ENCODE results near the gene ZDHHC8.
A peak's percentile ranks its signal among the peaks of the same experiment; 100 is the strongest.

Gene ZDHHC8

GRCh38 chr22:20129747-20130014 lies 1.9 kb upstream of the ZDHHC8 start:
- TF ChIP-seq REST (IDR thresholded peaks at IDR 0.05; ENCODE audit: insufficient replicate concordance, low read depth) (no peak), CTCF (IDR thresholded peaks at IDR 0.05; ENCODE audit: insufficient read depth, low read length) (no peak), SPI1 (IDR thresholded peaks at IDR 0.05; ENCODE audit: borderline replicate concordance, low read depth) (no peak), POLR2AphosphoS5 (IDR thresholded peaks at IDR 0.05; ENCODE audit: low read depth) (no peak), GABPA (IDR thresholded peaks at IDR 0.05; ENCODE audit: low read depth) (no peak)
- H3K27me3 ChIP-seq (ENCODE audit: insufficient read depth, poor library complexity, severe bottlenecking): peaks cover 21% of the 10 kb centered on the region
- no peak overlapping the region for H3K4me3 ChIP-seq (replicated peaks; ENCODE audit: insufficient read depth, low read length)
- no peak for DNase-seq (ENCODE audit: low read depth in 1 of 2, low spot score in 1 of 2)
- H3K27ac ChIP-seq (replicated peaks): no peak overlapping the region

GRCh38 chr22:20130319-20130718 lies 1.3 kb upstream of the ZDHHC8 start:
- Histone ChIP-seq H3K27me3 (ENCODE audit: insufficient read depth, poor library complexity, severe bottlenecking) (peaks cover 21% of the 10 kb centered on the region), H3K4me3 (replicated peaks; ENCODE audit: insufficient read depth, low read length) (no peak overlapping the region), H3K27ac (replicated peaks) (no peak overlapping the region)
- TF ChIP-seq GABPA (IDR thresholded peaks at IDR 0.05; ENCODE audit: low read depth) (no peak), CTCF (IDR thresholded peaks at IDR 0.05; ENCODE audit: insufficient read depth, low read length) (no peak), SPI1 (IDR thresholded peaks at IDR 0.05; ENCODE audit: borderline replicate concordance, low read depth) (no peak), REST (IDR thresholded peaks at IDR 0.05; ENCODE audit: insufficient replicate concordance, low read depth) (no peak), POLR2AphosphoS5 (IDR thresholded peaks at IDR 0.05; ENCODE audit: low read depth) (no peak)
- DNase-seq (ENCODE audit: low read depth in 1 of 2, low spot score in 1 of 2): no peak

DNA sequence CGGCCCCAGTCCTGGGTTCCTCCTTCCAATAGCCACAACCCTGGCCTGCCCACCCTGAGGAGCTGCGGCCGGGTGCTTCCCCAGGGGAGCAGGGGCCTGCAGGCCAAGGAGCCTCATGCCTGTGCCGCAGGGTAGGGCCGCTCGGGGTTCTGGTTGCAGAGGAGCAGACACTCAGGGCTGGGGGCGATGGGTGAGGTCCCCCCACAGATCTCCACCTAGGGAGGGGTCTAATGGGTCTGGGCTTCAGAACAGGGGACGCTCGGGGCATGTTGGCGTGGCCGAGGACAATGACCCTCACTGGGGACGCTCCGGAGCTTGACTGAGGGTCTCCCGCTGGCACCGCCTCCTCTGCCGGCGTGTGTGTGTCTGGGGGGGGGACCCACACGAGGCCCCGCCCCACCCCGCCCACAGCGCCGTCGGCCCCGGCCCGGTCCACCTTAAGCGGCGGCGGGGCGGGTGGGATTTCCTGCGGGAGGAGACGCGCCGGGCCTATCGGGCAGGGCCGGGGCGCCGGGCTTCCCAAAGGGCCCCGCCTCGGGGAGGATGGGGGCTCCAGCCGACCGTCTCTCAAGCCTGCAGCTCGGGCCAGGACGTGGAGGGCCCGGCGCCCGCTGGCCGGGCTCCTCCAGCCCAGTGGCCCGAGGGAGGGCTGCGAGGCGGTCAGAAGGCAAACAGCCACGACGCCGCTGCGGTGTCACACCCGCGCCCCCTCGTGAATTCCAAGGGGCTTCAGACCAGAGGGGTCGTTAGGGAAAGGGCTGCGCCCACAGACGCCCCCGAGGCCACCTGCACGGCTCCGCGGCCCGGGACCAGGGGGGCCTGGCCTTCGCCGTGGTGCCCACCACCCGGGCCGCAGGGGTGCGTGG lies 640 bp upstream of the ZDHHC8 start:
- DNase-seq (ENCODE audit: low read depth in 1 of 2, low spot score in 1 of 2): no peak
- Histone ChIP-seq H3K27me3 (ENCODE audit: insufficient read depth, poor library complexity, severe bottlenecking) (peaks cover 21% of the 10 kb centered on the region), H3K27ac (replicated peaks) (no peak overlapping the region), H3K4me3 (replicated peaks; ENCODE audit: insufficient read depth, low read length) (peak overlapping the region; percentile 30)
- TF ChIP-seq SPI1 (IDR thresholded peaks at IDR 0.05; ENCODE audit: borderline replicate concordance, low read depth) (no peak), POLR2AphosphoS5 (IDR thresholded peaks at IDR 0.05; ENCODE audit: low read depth) (no peak), REST (IDR thresholded peaks at IDR 0.05; ENCODE audit: insufficient replicate concordance, low read depth) (no peak), GABPA (IDR thresholded peaks at IDR 0.05; ENCODE audit: low read depth) (no peak), CTCF (IDR thresholded peaks at IDR 0.05; ENCODE audit: insufficient read depth, low read length) (no peak)

Measured in HL-60 (cell line).